Stimulated activated CD4-positive, alpha-beta T cell treated with anti-CD3 and anti-CD28 coated beads, Interleukin-1b, Interleukin-23, amount 100 ng/mL, for 4 hours (primary cell): ENCODE results near the gene CYP2W1.

ENCODE experiments used
- DNase-seq, 2 donors: peaks; one replicate each; pipeline ENCODE4 v3.0.0-alpha.2; 2020; ENCODE audit warnings: low read depth in 2 of 2

CYP2W1 gene

GRCh38 chr7:982511-983003 is 424 bp upstream of the CYP2W1 start:
- no peak for DNase-seq

GRCh38 chr7:983616-984071 is 663 bp downstream of the CYP2W1 start:
- no peak for DNase-seq

- DNase-seq: no peak
Measured at GRCh38 chr7:984361-985126, 1.6 kb downstream of the CYP2W1 start.

DNA sequence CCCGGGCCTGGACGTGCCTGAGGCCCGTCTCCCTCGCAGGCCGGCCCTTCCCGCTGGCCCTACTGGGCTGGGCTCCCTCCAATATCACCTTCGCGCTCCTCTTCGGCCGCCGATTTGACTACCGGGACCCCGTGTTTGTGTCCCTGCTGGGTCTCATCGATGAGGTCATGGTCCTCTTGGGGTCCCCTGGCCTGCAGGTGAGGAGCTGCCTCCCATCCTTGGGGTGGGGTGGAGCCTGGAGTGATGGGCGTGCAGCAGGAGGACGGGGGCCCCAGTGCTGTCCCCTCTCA is 2.1 kb downstream of the CYP2W1 start:
- no peak for DNase-seq

DNA sequence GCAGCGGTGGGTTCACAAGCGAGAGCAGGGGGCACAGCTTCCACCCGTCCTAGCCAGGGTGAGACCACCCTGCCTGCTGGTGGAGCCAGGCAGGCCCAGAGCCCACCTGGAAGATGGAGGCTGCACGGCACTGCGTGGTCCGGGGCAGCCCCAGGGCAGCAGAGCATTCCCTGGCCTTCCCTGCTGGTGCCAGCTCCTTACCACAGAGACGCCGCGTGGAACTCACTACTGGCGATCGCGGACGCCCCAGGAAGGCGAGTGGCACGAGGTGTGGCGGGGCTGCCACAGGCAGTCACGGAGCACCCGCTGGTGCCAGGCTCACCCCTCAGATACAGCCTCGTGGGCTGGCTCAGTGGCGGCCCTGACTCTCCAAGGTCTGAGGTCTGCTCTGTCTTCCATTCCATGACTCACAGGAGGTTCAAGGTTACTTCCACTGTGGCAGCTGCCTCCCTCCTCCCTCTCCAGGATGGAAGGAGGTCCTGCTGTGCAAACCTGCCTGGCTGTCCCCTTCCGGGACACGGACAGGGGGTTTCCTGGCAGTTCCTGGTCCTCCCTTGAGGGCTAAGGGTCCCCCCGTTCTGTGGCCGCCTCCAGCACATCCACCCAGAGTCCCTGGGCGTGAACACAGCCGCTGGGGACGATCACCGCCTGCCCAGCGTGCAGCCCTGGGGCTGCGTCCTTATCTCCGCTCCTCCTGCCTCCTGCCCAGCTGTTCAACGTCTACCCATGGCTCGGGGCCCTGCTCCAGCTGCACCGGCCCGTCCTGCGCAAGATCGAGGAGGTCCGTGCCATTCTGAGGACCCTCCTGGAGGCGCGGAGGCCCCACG is 3.1 kb downstream of the CYP2W1 start:
- no peak for DNase-seq

DNA sequence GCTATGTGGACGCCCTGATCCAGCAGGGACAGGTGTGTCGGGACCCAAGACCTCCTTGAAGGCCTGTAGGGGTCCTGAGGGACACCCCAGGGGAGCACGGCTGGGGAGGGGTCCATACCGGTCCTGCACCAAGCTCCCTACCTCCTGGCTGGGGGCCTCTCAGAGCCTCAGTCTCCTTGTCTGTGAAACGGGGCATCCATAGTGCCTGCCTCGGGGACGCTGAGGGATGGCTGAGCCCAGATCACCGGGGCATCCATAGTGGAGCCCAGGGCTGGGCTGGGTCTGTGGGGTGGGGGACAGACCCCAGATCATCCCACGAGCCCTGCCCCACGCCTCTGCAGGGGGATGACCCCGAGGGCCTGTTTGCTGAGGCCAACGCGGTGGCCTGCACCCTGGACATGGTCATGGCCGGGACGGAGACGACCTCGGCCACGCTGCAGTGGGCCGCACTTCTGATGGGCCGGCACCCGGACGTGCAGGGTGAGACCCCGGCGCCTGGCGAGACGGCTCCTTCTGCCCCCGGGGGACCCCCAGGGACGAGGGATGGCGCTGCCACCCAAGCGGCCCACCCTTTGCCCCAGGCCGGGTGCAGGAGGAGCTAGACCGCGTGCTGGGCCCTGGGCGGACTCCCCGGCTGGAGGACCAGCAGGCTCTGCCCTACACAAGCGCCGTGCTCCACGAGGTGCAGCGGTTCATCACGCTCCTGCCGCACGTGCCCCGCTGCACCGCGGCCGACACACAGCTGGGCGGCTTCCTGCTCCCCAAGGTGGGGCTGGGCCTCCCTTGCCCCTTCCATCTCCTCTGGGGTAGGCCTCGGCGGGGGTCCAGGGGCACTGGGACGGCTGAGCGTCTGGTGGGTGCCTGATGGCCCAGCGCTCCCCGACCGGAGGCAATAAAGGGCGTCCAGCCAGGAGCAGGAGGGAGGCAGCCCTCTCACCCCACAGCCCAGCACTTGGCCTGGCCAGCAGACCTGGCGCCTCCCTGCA is 4.1 kb downstream of the CYP2W1 start:
- no peak for DNase-seq

DNA sequence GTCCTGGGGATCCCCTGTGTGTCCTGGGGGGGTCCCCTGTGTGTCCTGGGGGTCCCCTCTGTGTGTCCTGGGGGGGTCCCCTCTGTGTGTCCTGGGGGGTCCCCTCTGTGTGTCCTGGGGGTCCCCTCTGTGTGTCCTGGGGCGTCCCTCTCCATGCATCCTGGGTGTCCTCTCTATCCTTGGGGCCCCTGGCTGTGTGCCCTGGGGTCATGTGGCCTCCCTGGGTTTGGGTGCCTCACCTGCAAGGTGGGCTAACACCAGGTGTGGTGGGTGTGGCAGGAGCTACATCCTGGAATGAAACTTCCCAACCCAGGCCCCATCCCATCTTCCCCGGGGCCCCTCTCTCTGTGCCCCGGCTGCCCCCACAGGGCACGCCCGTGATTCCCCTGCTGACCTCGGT is 4.9 kb downstream of the CYP2W1 start:
- DNase-seq: no peak

DNA sequence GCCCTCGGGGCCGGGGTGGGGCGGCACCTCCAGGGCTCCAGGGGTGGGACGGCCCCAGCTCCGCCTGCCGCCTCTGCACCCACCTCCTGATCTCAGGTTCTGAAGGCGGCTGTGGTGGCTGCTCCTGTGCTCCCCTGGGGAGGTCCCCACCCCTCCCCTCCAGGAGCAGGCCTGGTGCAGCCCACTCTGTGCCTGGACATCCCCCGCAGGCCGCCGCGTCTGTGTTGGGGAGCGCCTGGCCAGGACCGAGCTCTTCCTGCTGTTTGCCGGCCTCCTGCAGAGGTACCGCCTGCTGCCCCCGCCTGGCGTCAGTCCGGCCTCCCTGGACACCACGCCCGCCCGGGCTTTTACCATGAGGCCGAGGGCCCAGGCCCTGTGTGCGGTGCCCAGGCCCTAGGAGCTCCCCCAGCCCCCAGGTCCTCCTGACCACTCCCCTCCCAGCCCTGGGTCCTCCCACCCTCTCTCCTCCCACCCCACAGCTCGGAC is 5.5 kb downstream of the CYP2W1 start:
- no peak for DNase-seq

DNA sequence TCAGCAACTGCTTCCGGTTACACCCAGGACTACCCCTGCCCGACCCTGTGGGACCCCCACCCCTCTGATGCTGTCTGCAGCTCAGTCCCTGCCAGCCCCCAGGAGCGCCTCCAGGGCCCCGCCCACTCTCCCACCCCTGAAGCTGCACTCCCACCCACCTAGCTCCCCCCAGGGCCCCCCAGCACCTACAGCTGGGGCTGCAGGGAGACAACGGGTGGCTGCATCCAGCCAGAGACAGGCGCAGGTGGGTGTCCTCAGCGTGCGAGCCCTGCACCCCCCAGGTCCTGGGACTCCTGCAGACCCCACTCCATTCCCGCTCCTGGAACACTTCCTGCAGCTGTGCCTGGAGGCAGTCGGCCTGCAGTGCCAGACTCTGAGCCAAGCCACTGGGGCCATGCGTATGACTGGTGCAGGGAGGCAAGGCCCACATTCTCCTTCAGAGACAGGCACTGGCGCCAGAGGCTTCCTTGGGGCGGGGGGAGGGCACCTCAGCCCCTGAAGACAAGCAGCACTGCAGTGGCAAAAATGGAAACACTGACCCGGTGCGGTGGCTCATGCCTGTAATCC is 6.1 kb downstream of the CYP2W1 start:
- no peak for DNase-seq

- DNase-seq: no peak
Measured at GRCh38 chr7:990352-990932, 7.5 kb downstream of the CYP2W1 start.

DNA sequence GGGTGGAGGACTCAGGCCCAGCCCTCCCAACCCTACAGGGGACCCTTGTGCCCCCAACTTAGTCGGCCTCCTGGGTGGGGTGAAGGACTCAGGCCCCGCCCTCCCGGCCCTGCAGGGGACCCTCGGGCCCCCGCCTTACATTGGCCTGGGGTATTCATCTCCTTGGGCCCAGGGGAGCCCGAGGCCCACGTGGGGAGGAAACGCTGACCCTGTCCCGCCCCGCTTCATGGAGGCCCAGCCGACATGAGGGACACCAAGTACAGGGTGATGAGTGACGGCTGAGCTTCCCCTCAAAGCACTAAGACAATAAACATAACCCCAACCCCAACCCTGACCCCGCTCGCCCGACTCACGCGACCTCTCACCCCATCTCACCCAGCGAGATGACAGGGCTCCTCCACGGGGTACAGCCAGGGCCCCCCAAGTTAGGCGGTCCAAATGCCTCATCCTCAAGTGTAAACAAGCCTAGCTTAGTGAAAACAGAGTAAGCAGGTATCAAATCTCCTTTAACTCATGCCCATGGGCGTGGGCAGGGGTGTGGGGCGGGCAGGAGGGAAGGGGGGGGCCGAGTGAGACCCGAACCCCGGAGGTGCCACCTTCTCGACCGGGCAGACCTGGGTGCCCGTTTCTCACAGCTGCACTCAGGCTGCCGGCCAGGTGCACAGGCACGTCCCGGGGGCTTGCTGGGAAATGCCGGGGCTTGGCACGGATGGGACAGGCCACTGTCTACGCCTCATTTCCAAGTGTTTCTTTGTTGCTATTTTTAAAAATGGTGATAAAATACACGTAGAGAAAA is 8.2 kb downstream of the CYP2W1 start:
- no peak for DNase-seq

GRCh38 chr7:991729-992656 is 9.0 kb downstream of the CYP2W1 start:
- no peak for DNase-seq

- DNase-seq: peak; percentile 93 to 97
Measured at GRCh38 chr7:992709-993607, 10.0 kb downstream of the CYP2W1 start.

DNA sequence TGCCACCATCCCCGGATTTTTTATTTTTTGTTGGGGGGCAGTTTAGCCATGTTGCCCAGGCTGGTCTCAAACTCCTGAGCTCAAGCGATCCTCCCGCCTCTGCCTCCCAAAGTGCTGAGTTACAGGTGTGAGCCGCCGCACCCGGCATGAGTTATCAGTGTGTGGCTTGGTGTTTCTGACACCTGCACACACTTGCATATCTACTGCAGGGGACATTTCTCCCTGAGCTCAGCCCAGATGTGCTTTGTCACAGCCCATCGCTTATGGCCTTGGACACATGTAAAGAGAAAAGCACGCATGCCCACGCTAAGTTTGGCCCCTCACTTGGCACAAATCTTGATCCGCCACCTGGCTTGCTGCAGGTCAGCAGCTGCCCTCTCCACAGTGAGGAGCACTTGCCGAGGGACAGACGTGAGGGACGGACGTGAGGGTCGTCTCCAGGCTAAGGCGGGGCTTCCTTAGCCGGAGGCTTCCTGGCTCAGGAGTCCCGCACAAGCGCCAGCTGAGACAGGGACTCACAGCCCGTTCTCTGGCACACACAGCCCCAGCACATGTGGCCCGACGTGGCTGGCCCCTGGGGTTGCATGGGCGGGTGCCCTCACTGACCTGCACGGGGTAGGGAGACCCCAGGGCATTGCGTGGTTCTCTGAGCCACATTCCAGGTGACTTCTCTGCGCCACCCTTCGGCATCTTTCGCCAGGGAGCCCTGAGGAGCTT is 11.8 kb downstream of the CYP2W1 start:
- no peak for DNase-seq

DNA sequence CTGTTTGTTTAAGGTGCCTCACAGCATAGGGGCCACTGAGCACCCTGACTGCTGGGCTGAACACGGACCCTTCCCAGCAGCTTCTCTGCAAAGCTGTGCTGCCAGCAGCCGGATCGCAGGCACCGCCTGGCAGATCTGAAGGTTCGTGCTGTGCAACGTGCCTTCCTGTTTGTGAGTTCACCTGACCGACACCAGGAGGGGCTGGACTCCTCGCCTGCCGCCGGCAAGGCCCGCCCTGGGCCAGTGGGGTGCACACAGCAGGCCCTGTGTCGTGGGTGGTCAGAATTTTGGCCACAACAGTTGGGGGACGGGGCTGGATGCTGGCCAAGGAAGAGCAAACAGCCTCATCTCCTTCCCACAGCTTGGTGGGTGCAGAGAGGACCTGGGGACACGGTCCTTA is 12.6 kb downstream of the CYP2W1 start:
- no peak for DNase-seq

- DNase-seq: no peak
Measured at GRCh38 chr7:996079-996872, 13.3 kb downstream of the CYP2W1 start.
